GM12878 (cell line): ENCODE data around the gene UST. TPM values are rescaled to one million over a fixed set of nuclear protein-coding genes. Genes with fewer than 3 reads are reported as not detected.
A peak's percentile ranks its signal among the peaks of the same experiment; 100 is the strongest.

Experiments used
- CREM ChIP-seq: IDR thresholded peaks from 2 replicates; pipeline ENCODE4 v1.6.1; 2014; ENCODE audit warnings: antibody characterized with exemption, low read depth
- EED ChIP-seq: sonication (generic); IDR thresholded peaks from 2 replicates; pipeline ENCODE4 v1.6.1; 2016; ENCODE audit warnings: antibody characterized with exemption, low read depth
- EGR1 ChIP-seq, 2 experiments: IDR thresholded peaks; 1 replicate in 1 of 2; 2 replicates in 1 of 2; pipeline ENCODE4 v1.6.1; 2011 to 2012; ENCODE audit warnings: low read depth in 2 of 2, low read length in 2 of 2, borderline replicate concordance in 1 of 2, mild to moderate bottlenecking in 1 of 2, moderate library complexity in 1 of 2
- ETV6 ChIP-seq, 2 experiments: fragments of 450-650 bp in 1 of 2; IDR thresholded peaks in 1 of 2; conservative IDR thresholded peaks in 1 of 2; 2 replicates each; pipeline ENCODE4 v1.6.1; 2014; ENCODE audit warnings: antibody characterized with exemption in 1 of 2, borderline replicate concordance in 1 of 2, low read depth in 1 of 2, mild to moderate bottlenecking in 1 of 2, moderate library complexity in 1 of 2
- HDGF ChIP-seq: fragments of 450-650 bp; IDR thresholded peaks from 2 replicates; pipeline ENCODE4 v1.6.1; 2016; ENCODE audit warnings: antibody characterized with exemption
- IKZF2 ChIP-seq, 2 experiments: fragments of 450-650 bp; IDR thresholded peaks; 2 replicates each; pipeline ENCODE4 v1.6.1; 2017; ENCODE audit warnings: mild to moderate bottlenecking in 2 of 2, moderate library complexity in 2 of 2
- IRF4 ChIP-seq: IDR thresholded peaks from 2 replicates; pipeline ENCODE4 v1.6.1; 2011; ENCODE audit warnings: low read depth, low read length
- MTA3 ChIP-seq: IDR thresholded peaks from 2 replicates; pipeline ENCODE4 v1.6.1; 2012; ENCODE audit warnings: low read length, inconsistent platforms, borderline replicate concordance
- MXI1 ChIP-seq: fragments of 150-350 bp; IDR thresholded peaks from 2 replicates; pipeline ENCODE4 v1.6.1; 2011; ENCODE audit warnings: low read depth, mild to moderate bottlenecking, inconsistent platforms, low read length, improper control_type of control experiment
- NFIC ChIP-seq: IDR thresholded peaks from 2 replicates; pipeline ENCODE4 v1.6.1; 2012; ENCODE audit warnings: low read depth, mild to moderate bottlenecking, inconsistent platforms, low read length, moderate library complexity
- POLR2AphosphoS2 ChIP-seq: IDR thresholded peaks from 2 replicates; pipeline ENCODE4 v1.6.1; 2011; ENCODE audit warnings: low read depth, mild to moderate bottlenecking, low read length, improper control_type of control experiment, moderate library complexity
- POU2F2 ChIP-seq: IDR thresholded peaks from 3 replicates; pipeline ENCODE4 v1.6.1; 2011; ENCODE audit warnings: low read depth, mild to moderate bottlenecking, low read length, borderline replicate concordance
- RBBP5 ChIP-seq: fragments of 200-600 bp; sonication (generic); conservative IDR thresholded peaks from 2 replicates; pipeline ENCODE4 v1.6.1; 2016
- SMAD1 ChIP-seq: fragments of 450-650 bp; IDR thresholded peaks from 2 replicates; pipeline ENCODE4 v1.6.1; 2018; ENCODE audit warnings: mild to moderate bottlenecking, low read depth; ENCODE audit not compliant: partially characterized antibody
- SMARCA5 ChIP-seq: fragments of 450-650 bp; IDR thresholded peaks from 2 replicates; pipeline ENCODE4 v1.6.1; 2017; ENCODE audit warnings: mild to moderate bottlenecking
- SMC3 ChIP-seq: IDR thresholded peaks from 2 replicates; pipeline ENCODE4 v1.6.1; 2011; ENCODE audit warnings: low read length, improper control_type of control experiment, borderline replicate concordance
- SREBF1 ChIP-seq: IDR thresholded peaks from 2 replicates; pipeline ENCODE4 v1.6.1; 2012; ENCODE audit warnings: mild to moderate bottlenecking, low read length
- STAT3 ChIP-seq: IDR thresholded peaks from 2 replicates; pipeline ENCODE4 v1.6.1; 2011; ENCODE audit warnings: low read depth, low read length, improper control_type of control experiment
- YY1 ChIP-seq: IDR thresholded peaks from 2 replicates; pipeline ENCODE4 v1.6.1; 2011; ENCODE audit warnings: low read depth, mild to moderate bottlenecking, low read length
- ZBED1 ChIP-seq: IDR thresholded peaks from 2 replicates; pipeline ENCODE4 v1.6.1; 2016; ENCODE audit warnings: borderline replicate concordance
- ZZZ3 ChIP-seq: IDR thresholded peaks from 2 replicates; pipeline ENCODE4 v1.6.1; 2011; ENCODE audit warnings: low read depth; ENCODE audit not compliant: control insufficient read depth, insufficient read length
- polyA plus RNA-seq, 11 experiments: library from polyadenylated mRNA; depleted of rRNA in 4 of 11; unstranded in 6 of 11; stranded (reverse) in 5 of 11; fragments of >200 nt; fragmentation: Nextera tagmentation in 4 of 11; fragmentation: Illumina TruSeq in 1 of 11; extraction: Ambion mirVana in 4 of 11; extraction: Trizol in 1 of 11; gene quantifications; 1 replicate in 1 of 11; 2 replicates in 10 of 11; pipeline versions ENCODE4 v1.2.1 to v1.2.3, GENCODE V29; 2011 to 2016; ENCODE audit warnings: inconsistent platforms in 2 of 11, missing spikeins in 2 of 11, low read depth in 1 of 11
- total RNA-seq, 4 experiments: library from RNA; depleted of rRNA in 3 of 4; stranded (reverse); fragments of >200 nt in 3 of 4; fragmentation: Illumina TruSeq in 1 of 4; extraction: Trizol in 1 of 4; gene quantifications; 2 replicates each; pipeline versions ENCODE4 v1.2.1 to v1.2.3, GENCODE V29; 2013 to 2021
- TF ChIP-seq, protein P1 (sequence below): fragments of 450-650 bp; formaldehyde crosslinking; IDR thresholded peaks from 2 replicates; pipeline ENCODE4 v1.4.0; 2020; ENCODE audit warnings: mild to moderate bottlenecking, moderate library complexity
- TF ChIP-seq, protein P2 (sequence below): IDR thresholded peaks from 2 replicates; pipeline ENCODE4 v1.6.1; 2012; ENCODE audit warnings: low read depth, low read length, improper control_type of control experiment
- TF ChIP-seq, protein P3 (sequence below): fragments of 150-350 bp; IDR thresholded peaks from 2 replicates; pipeline ENCODE4 v1.6.1; 2014; ENCODE audit warnings: mild to moderate bottlenecking, low read depth, low read length
- TF ChIP-seq, protein P4 (sequence below), 3 experiments: IDR thresholded peaks in 2 of 3; conservative IDR thresholded peaks in 1 of 3; 2 replicates each; pipeline ENCODE4 v1.5.1; 2011; ENCODE audit warnings: low read depth in 3 of 3, low read length in 3 of 3, mild to moderate bottlenecking in 3 of 3, control low read depth in 2 of 3, moderate library complexity in 2 of 3, inconsistent platforms in 1 of 3, mixed read lengths in 1 of 3; ENCODE audit not compliant: control insufficient read depth in 2 of 3, insufficient read depth in 1 of 3; ENCODE audit errors: extremely low read depth in 1 of 3

Gene UST
- total and polyA plus RNA-seq, 10 of the 15 experiments (the other 5 are each of a cell fraction or from before 2014, with no cell fraction given), result 0.74 to 43.3 (median 2.2) TPM

DNA sequence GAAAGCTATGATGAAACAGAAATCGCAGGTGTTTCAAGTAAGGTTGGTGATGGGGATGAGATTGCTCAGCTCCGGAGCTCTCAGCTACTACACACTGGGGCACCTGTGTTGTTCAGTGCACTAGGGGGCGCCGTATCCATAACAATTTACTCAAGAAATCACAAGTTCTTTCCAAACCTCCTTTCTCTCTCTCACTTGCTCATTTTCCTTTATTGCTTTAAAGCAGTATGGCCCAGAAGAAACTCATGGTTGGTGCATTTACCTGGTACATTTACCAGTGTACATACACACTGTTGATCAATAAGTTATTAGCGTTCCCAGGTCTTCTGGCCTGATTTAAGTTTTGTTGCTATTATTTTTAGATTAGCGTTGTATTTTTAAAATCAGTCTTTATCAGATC, 335.5 kb downstream of the UST start (continued):
- TF ChIP-seq, protein P1, sequence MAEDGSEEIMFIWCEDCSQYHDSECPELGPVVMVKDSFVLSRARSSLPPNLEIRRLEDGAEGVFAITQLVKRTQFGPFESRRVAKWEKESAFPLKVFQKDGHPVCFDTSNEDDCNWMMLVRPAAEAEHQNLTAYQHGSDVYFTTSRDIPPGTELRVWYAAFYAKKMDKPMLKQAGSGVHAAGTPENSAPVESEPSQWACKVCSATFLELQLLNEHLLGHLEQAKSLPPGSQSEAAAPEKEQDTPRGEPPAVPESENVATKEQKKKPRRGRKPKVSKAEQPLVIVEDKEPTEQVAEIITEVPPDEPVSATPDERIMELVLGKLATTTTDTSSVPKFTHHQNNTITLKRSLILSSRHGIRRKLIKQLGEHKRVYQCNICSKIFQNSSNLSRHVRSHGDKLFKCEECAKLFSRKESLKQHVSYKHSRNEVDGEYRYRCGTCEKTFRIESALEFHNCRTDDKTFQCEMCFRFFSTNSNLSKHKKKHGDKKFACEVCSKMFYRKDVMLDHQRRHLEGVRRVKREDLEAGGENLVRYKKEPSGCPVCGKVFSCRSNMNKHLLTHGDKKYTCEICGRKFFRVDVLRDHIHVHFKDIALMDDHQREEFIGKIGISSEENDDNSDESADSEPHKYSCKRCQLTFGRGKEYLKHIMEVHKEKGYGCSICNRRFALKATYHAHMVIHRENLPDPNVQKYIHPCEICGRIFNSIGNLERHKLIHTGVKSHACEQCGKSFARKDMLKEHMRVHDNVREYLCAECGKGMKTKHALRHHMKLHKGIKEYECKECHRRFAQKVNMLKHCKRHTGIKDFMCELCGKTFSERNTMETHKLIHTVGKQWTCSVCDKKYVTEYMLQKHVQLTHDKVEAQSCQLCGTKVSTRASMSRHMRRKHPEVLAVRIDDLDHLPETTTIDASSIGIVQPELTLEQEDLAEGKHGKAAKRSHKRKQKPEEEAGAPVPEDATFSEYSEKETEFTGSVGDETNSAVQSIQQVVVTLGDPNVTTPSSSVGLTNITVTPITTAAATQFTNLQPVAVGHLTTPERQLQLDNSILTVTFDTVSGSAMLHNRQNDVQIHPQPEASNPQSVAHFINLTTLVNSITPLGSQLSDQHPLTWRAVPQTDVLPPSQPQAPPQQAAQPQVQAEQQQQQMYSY (CRISPR knock-in tag), result no peak
- TF ChIP-seq, protein P2, sequence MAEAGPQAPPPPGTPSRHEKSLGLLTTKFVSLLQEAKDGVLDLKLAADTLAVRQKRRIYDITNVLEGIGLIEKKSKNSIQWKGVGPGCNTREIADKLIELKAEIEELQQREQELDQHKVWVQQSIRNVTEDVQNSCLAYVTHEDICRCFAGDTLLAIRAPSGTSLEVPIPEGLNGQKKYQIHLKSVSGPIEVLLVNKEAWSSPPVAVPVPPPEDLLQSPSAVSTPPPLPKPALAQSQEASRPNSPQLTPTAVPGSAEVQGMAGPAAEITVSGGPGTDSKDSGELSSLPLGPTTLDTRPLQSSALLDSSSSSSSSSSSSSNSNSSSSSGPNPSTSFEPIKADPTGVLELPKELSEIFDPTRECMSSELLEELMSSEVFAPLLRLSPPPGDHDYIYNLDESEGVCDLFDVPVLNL, result no peak
- TF ChIP-seq MTA3, result no peak
- no peak for TF ChIP-seq CREM
- no peak for TF ChIP-seq ZBED1
- TF ChIP-seq SMC3, result peak; percentile 96
- peak; percentile 72 for TF ChIP-seq YY1
- TF ChIP-seq HDGF, result no peak
- no peak for TF ChIP-seq STAT3
- TF ChIP-seq, protein P3, sequence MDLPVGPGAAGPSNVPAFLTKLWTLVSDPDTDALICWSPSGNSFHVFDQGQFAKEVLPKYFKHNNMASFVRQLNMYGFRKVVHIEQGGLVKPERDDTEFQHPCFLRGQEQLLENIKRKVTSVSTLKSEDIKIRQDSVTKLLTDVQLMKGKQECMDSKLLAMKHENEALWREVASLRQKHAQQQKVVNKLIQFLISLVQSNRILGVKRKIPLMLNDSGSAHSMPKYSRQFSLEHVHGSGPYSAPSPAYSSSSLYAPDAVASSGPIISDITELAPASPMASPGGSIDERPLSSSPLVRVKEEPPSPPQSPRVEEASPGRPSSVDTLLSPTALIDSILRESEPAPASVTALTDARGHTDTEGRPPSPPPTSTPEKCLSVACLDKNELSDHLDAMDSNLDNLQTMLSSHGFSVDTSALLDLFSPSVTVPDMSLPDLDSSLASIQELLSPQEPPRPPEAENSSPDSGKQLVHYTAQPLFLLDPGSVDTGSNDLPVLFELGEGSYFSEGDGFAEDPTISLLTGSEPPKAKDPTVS, result 0 out of 2 replicates have a peak, but pooled peaks have one; percentile 12
- TF ChIP-seq RBBP5, result no peak
- TF ChIP-seq SMARCA5, result peak; percentile 64; the same call in 1 of the 2 replicates
- no peak for TF ChIP-seq SMAD1
- TF ChIP-seq POU2F2, result no peak
- no peak for TF ChIP-seq EGR1 (IDR thresholded peaks at IDR 0.05; ENCODE audit: borderline replicate concordance in 1 of 2, low read depth in 2 of 2, low read length in 2 of 2)
- TF ChIP-seq NFIC, result peak; percentile 15; the same call in 1 of the 2 replicates
- TF ChIP-seq IRF4, result no peak
- 0 out of 2 replicates have a peak, but pooled peaks have one; percentile 31 for TF ChIP-seq EED
- no peak for TF ChIP-seq IKZF2 (IDR thresholded peaks at IDR 0.05)
- no peak for TF ChIP-seq SREBF1
- TF ChIP-seq ZZZ3, result no peak
- TF ChIP-seq POLR2AphosphoS2, result no peak
- TF ChIP-seq MXI1, result no peak
- TF ChIP-seq, protein P4, sequence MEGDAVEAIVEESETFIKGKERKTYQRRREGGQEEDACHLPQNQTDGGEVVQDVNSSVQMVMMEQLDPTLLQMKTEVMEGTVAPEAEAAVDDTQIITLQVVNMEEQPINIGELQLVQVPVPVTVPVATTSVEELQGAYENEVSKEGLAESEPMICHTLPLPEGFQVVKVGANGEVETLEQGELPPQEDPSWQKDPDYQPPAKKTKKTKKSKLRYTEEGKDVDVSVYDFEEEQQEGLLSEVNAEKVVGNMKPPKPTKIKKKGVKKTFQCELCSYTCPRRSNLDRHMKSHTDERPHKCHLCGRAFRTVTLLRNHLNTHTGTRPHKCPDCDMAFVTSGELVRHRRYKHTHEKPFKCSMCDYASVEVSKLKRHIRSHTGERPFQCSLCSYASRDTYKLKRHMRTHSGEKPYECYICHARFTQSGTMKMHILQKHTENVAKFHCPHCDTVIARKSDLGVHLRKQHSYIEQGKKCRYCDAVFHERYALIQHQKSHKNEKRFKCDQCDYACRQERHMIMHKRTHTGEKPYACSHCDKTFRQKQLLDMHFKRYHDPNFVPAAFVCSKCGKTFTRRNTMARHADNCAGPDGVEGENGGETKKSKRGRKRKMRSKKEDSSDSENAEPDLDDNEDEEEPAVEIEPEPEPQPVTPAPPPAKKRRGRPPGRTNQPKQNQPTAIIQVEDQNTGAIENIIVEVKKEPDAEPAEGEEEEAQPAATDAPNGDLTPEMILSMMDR (IDR thresholded peaks at IDR 0.05 in 2 of 3, conservative IDR thresholded peaks at IDR 0.05 in 1 of 3; ENCODE audit: control insufficient read depth in 2 of 3, extremely low read depth in 1 of 3, insufficient read depth in 1 of 3, low read depth in 3 of 3, low read length in 3 of 3), result peak; percentile 77 to 88 (median 79)
- no peak for TF ChIP-seq ETV6 (conservative IDR thresholded peaks at IDR 0.05 in 1 of 2, IDR thresholded peaks at IDR 0.05 in 1 of 2; ENCODE audit: borderline replicate concordance in 1 of 2, low read depth in 1 of 2)
